ENCODE data around the gene VANGL1.

Gene VANGL1

GRCh38 chr1:115701090-115701489 is 59.3 kb downstream of the VANGL1 start:
- no peak for DNase-seq (ENCODE audit: low read depth in 1 of 2, low spot score in 1 of 2)

- no peak for DNase-seq (ENCODE audit: low read depth in 1 of 2, low spot score in 1 of 2)
These were observed 61.2 kb downstream of the VANGL1 start for GRCh38 chr1:115702959-115703358.

GRCh38 chr1:115705085-115705951 is 63.5 kb downstream of the VANGL1 start:
- no peak for DNase-seq (ENCODE audit: low read depth in 1 of 2, low spot score in 1 of 2)

GRCh38 chr1:115705963-115706362 is 64.2 kb downstream of the VANGL1 start:
- no peak for DNase-seq (ENCODE audit: low read depth in 1 of 2, low spot score in 1 of 2)

- no peak for DNase-seq (ENCODE audit: low read depth in 1 of 2, low spot score in 1 of 2)
These were observed 65.0 kb downstream of the VANGL1 start for GRCh38 chr1:115706587-115707425.

GRCh38 chr1:115710859-115711624 is 69.3 kb downstream of the VANGL1 start:
- no peak for DNase-seq (ENCODE audit: low read depth in 1 of 2, low spot score in 1 of 2)

GRCh38 chr1:115712911-115713609 is 71.3 kb downstream of the VANGL1 start:
- DNase-seq (ENCODE audit: low read depth in 1 of 2, low spot score in 1 of 2) = no peak

- DNase-seq (ENCODE audit: low read depth in 1 of 2, low spot score in 1 of 2) = no peak
These were observed 72.1 kb downstream of the VANGL1 start for GRCh38 chr1:115713906-115714305.

- DNase-seq (ENCODE audit: low read depth in 1 of 2, low spot score in 1 of 2) = no peak
These were observed 72.9 kb downstream of the VANGL1 start for GRCh38 chr1:115714572-115715141.

GRCh38 chr1:115717541-115717940 is 75.8 kb downstream of the VANGL1 start:
- no peak for DNase-seq (ENCODE audit: low read depth in 1 of 2, low spot score in 1 of 2)

- DNase-seq (ENCODE audit: low read depth in 1 of 2, low spot score in 1 of 2) = no peak
These were observed 76.4 kb downstream of the VANGL1 start for GRCh38 chr1:115718011-115718754.

- DNase-seq (ENCODE audit: low read depth in 1 of 2, low spot score in 1 of 2) = no peak
These were observed 77.5 kb downstream of the VANGL1 start for GRCh38 chr1:115719285-115719684.

- no peak for DNase-seq (ENCODE audit: low read depth in 1 of 2, low spot score in 1 of 2)
These were observed 80.5 kb downstream of the VANGL1 start for GRCh38 chr1:115722221-115722620.

GRCh38 chr1:115723756-115724155 is 82.0 kb downstream of the VANGL1 start:
- DNase-seq (ENCODE audit: low read depth in 1 of 2, low spot score in 1 of 2) = no peak

GRCh38 chr1:115725600-115725999 is 83.8 kb downstream of the VANGL1 start:
- DNase-seq (ENCODE audit: low read depth in 1 of 2, low spot score in 1 of 2) = no peak

GRCh38 chr1:115726161-115726560 is 84.4 kb downstream of the VANGL1 start:
- no peak for DNase-seq (ENCODE audit: low read depth in 1 of 2, low spot score in 1 of 2)

GRCh38 chr1:115726570-115726969 is 84.8 kb downstream of the VANGL1 start:
- no peak for DNase-seq (ENCODE audit: low read depth in 1 of 2, low spot score in 1 of 2)

- DNase-seq (ENCODE audit: low read depth in 1 of 2, low spot score in 1 of 2) = no peak
These were observed 86.0 kb downstream of the VANGL1 start for GRCh38 chr1:115727706-115728249.

- DNase-seq (ENCODE audit: low read depth in 1 of 2, low spot score in 1 of 2) = no peak
These were observed 86.6 kb downstream of the VANGL1 start for GRCh38 chr1:115728341-115728740.
